Spleen (tissue), 11 donors: ENCODE data around the gene PIPOX. TPM values are rescaled to one million over a fixed set of nuclear protein-coding genes. Genes with fewer than 3 reads are reported as not detected.

ENCODE experiments used
- DNase-seq: peaks from one replicate; pipeline ENCODE4 v3.0.0-alpha.2; 2020
- H3K27ac ChIP-seq, 8 donors: fragments of 200-600 bp; sonication (generic) in 7 of 8; 1 replicate in 4 of 8; 2 replicates in 4 of 8; pipeline versions ENCODE4 v1.5.0 to v1.8.0; 2016 to 2021; ENCODE audit warnings: inconsistent platforms in 4 of 8, mild to moderate bottlenecking in 4 of 8, moderate library complexity in 1 of 8
- H3K27me3 ChIP-seq, 7 donors: fragments of 200-600 bp; sonication (generic) in 6 of 7; replicated peaks in 1 of 7; 1 replicate in 4 of 7; 2 replicates in 3 of 7; pipeline versions ENCODE4 v1.5.0 to v1.8.0; 2016 to 2021; ENCODE audit warnings: inconsistent platforms in 3 of 7, mild to moderate bottlenecking in 1 of 7
- H3K36me3 ChIP-seq, 6 donors: fragments of 200-600 bp; sonication (generic) in 5 of 6; 1 replicate in 4 of 6; 2 replicates in 2 of 6; pipeline versions ENCODE4 v1.5.0 to v1.8.0; 2016 to 2021; ENCODE audit warnings: inconsistent platforms in 2 of 6
- H3K4me1 ChIP-seq, 6 donors: fragments of 200-600 bp; sonication (generic) in 5 of 6; 1 replicate in 3 of 6; 2 replicates in 3 of 6; pipeline versions ENCODE4 v1.5.0 to v1.8.0; 2016 to 2021; ENCODE audit warnings: inconsistent platforms in 3 of 6
- H3K4me3 ChIP-seq, 8 donors: fragments of 200-600 bp; sonication (generic) in 7 of 8; 1 replicate in 4 of 8; 2 replicates in 4 of 8; pipeline versions ENCODE4 v1.5.0 to v1.8.0; 2016 to 2021; ENCODE audit warnings: inconsistent platforms in 4 of 8, mild to moderate bottlenecking in 4 of 8, moderate library complexity in 2 of 8
- H3K9me3 ChIP-seq, 8 donors: fragments of 200-600 bp; sonication (generic) in 7 of 8; 1 replicate in 4 of 8; 2 replicates in 4 of 8; pipeline versions ENCODE4 v1.5.0 to v1.8.0; 2016 to 2021; ENCODE audit warnings: inconsistent platforms in 4 of 8
- CTCF ChIP-seq, 11 experiments: fragments of 200-600 bp in 7 of 11; fragments of 450-650 bp in 4 of 11; sonication (generic) in 4 of 11; IDR thresholded peaks in 8 of 11; conservative IDR thresholded peaks in 3 of 11; 1 replicate in 7 of 11; 2 replicates in 4 of 11; pipeline versions ENCODE4 v1.4.0 to v1.8.0; 2016 to 2021; ENCODE audit warnings: antibody characterized with exemption in 11 of 11, inconsistent platforms in 4 of 11, mild to moderate bottlenecking in 1 of 11
- POLR2A ChIP-seq, 3 donors: fragments of 450-650 bp; IDR thresholded peaks; one replicate each; pipeline ENCODE4 v1.5.1; 2017; ENCODE audit warnings: antibody characterized with exemption in 3 of 3, mild to moderate bottlenecking in 1 of 3
- POLR2AphosphoS5 ChIP-seq, 3 donors: sonication (generic); formaldehyde crosslinking; IDR thresholded peaks; one replicate each; pipeline ENCODE4 v1.5.1; 2017; ENCODE audit warnings: antibody characterized with exemption in 3 of 3
- WGBS, 5 donors: extraction: QIAGEN DNeasy Blood & Tissue Kit in 3 of 5; methylation state at CpG; one replicate each; pipeline versions ENCODE4 v1.1.5 to v1.1.7; 2013 to 2018; 5-methylcytosine and 5-hydroxymethylcytosine counted together
- intact Hi-C: fragments of 100-400 bp; cut with DNase I; formaldehyde crosslinking; loops from one replicate; pipeline ENCODE4 v1.15.0; 2023; ENCODE audit warnings: low total_unique reads
- polyA plus RNA-seq, 3 donors: library from polyadenylated mRNA; stranded (reverse); fragments of 200-250 nt; gene quantifications; one replicate each; pipeline ENCODE4 v1.2.1, GENCODE V29; 2013
- total RNA-seq, 7 donors: library from RNA; depleted of rRNA in 3 of 7; stranded (reverse); fragments of >200 nt in 3 of 7; fragmentation: NEBNext Ultra II Directional in 4 of 7; extraction: Animal tissue kit (Norgen Biotek cat#: 25700) in 4 of 7; gene quantifications; one replicate each; pipeline versions ENCODE4 v1.1.0 to v1.2.1, GENCODE V29; 2016 to 2021
- donor health status: healthy with polysubstance abuse.
- donor health status: DM: no; HTN: no; CAD: no; lungs with moderate emphysema.
- donor health status: DM: no; HTN: no; CAD: no.
- donor health status: Bipolar disorder and iron deficiency.
- donor health status: healthy.
- donor health status: DM: no; HTN: no; CAD: no.
- donor health status: DM: yes; HTN: yes; CAD: no.

PIPOX gene
- total and polyA plus RNA-seq, 10 donors: 0.64 to 8.3 (median 4.7) TPM

DNA sequence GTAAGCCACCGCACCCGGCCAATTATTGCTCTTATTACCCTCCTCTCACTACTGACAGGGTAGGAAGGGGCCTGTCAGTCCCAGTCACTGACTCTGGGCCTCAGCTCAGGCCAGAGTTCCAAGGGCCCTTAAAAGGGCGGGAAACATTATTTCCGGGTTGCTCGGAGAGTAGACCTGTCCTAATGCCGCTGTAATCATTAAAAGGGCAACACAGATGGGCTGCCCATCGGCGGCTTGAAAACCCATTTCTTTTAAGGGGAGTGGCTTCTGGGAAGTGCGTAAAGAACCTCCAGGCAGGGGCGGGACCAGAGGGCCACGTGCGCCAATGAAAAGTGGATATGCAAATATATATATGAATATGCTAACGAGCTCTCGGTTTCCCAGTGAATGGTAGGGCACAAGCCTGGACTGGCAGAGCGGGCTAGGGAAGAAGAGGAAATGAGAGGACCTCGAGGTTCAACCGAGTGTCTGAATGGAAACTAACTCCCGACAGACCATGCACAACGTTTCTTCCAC lies 26.6 kb downstream of the PIPOX start:
- TF ChIP-seq POLR2AphosphoS5 (IDR thresholded peaks at IDR 0.05) (no peak), POLR2A (IDR thresholded peaks at IDR 0.05) (no peak), CTCF (IDR thresholded peaks at IDR 0.05 in 8 of 11, conservative IDR thresholded peaks at IDR 0.05 in 3 of 11) (no peak)

GRCh38 chr17:29070308-29070707 lies 27.4 kb downstream of the PIPOX start:
- H3K9me3 ChIP-seq: no peaks in the 10 kb centered on the region
- 77 to 88% (median 82%) methylated on average over 10 of the region's 10 CpGs for WGBS, 5 donors
- no peak for DNase-seq
- no peaks in the 10 kb centered on the region for H3K4me1 ChIP-seq
- intact Hi-C loops: no loop called here
- no peak overlapping the region for H3K4me3 ChIP-seq
- H3K27ac ChIP-seq: no peak overlapping the region
- H3K27me3 ChIP-seq: no peaks in the 10 kb centered on the region
- peaks cover 0 to 15% (median 4%) of the 10 kb centered on the region in 6 donors for H3K36me3 ChIP-seq
- TF ChIP-seq POLR2A (IDR thresholded peaks at IDR 0.05): no peak
- TF ChIP-seq CTCF (IDR thresholded peaks at IDR 0.05 in 8 of 11, conservative IDR thresholded peaks at IDR 0.05 in 3 of 11): no peak
- TF ChIP-seq POLR2AphosphoS5 (IDR thresholded peaks at IDR 0.05): no peak

More for the DNA sequence above, 26.6 kb downstream of the PIPOX start:
- Histone ChIP-seq H3K36me3 (peaks cover 0 to 8% (median 4%) of the 10 kb centered on the region in 6 donors), H3K4me1 (no peaks in the 10 kb centered on the region), H3K27me3 (no peaks in the 10 kb centered on the region), H3K27ac (no peak overlapping the region), H3K9me3 (no peaks in the 10 kb centered on the region), H3K4me3 (no peak overlapping the region)
- no peak for DNase-seq
- 55 to 64% (median 61%) methylated on average over 19 of the region's 19 CpGs for WGBS, 5 donors
- intact Hi-C loops: no loop called here

DNA sequence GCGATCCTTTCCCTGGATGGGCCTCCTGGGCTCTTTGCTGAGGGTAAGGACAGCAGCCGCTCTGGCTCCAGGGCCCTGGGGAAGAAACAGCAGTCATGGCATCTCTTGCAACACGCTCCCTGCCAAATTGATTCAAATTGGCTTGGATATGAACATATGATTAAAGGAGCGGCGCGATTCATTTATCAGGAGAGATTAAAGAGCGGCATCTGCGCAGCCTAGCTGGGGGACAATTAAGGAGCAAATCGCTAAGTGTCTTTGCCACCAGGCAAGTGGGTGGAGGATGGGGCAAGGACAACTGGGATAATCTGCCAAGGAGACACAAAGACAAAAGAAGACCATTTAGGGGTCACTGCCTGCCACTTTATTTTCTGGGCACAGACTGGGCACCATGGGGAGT lies 27.8 kb downstream of the PIPOX start:
- Histone ChIP-seq H3K36me3 (peaks cover 0 to 20% (median 4%) of the 10 kb centered on the region in 6 donors), H3K27me3 (no peaks in the 10 kb centered on the region), H3K9me3 (no peaks in the 10 kb centered on the region), H3K4me1 (no peaks in the 10 kb centered on the region), H3K27ac (no peak overlapping the region), H3K4me3 (no peak overlapping the region)
- no peak for DNase-seq
- intact Hi-C loops: no loop called here
- TF ChIP-seq CTCF (IDR thresholded peaks at IDR 0.05 in 8 of 11, conservative IDR thresholded peaks at IDR 0.05 in 3 of 11) (no peak), POLR2AphosphoS5 (IDR thresholded peaks at IDR 0.05) (no peak), POLR2A (IDR thresholded peaks at IDR 0.05) (no peak)
- 87 to 94% (median 92%) methylated on average over 9 of the region's 9 CpGs for WGBS, 5 donors

- DNase-seq: no peak
- intact Hi-C loops: no loop called here
- no peak overlapping the region for H3K4me3 ChIP-seq
- WGBS, 5 donors: 86 to 100% (median 93%) methylated on average over 1 of the region's 1 CpG
- H3K9me3 ChIP-seq: no peaks in the 10 kb centered on the region
- H3K4me1 ChIP-seq: no peaks in the 10 kb centered on the region
- TF ChIP-seq POLR2A (IDR thresholded peaks at IDR 0.05): no peak
- peak in 1 of 3 donors; percentile 2 for TF ChIP-seq POLR2AphosphoS5 (IDR thresholded peaks at IDR 0.05)
- H3K27ac ChIP-seq: no peak overlapping the region
- H3K36me3 ChIP-seq: peaks cover 0 to 25% (median 4%) of the 10 kb centered on the region in 6 donors
- H3K27me3 ChIP-seq: no peaks in the 10 kb centered on the region
These were observed 28.4 kb downstream of the PIPOX start for GRCh38 chr17:29071303-29071702.
